HG02943 (cell line): ENCODE data around the gene EPHA4.

Experiments used
- ATAC-seq: cut with Tn5 transposase; IDR thresholded peaks from one replicate; pipeline ENCODE4 v1.9.1; 2021; ENCODE audit warnings: mild to moderate bottlenecking, low read depth, moderate library complexity; ENCODE audit not compliant: unreplicated experiment

EPHA4 gene

DNA sequence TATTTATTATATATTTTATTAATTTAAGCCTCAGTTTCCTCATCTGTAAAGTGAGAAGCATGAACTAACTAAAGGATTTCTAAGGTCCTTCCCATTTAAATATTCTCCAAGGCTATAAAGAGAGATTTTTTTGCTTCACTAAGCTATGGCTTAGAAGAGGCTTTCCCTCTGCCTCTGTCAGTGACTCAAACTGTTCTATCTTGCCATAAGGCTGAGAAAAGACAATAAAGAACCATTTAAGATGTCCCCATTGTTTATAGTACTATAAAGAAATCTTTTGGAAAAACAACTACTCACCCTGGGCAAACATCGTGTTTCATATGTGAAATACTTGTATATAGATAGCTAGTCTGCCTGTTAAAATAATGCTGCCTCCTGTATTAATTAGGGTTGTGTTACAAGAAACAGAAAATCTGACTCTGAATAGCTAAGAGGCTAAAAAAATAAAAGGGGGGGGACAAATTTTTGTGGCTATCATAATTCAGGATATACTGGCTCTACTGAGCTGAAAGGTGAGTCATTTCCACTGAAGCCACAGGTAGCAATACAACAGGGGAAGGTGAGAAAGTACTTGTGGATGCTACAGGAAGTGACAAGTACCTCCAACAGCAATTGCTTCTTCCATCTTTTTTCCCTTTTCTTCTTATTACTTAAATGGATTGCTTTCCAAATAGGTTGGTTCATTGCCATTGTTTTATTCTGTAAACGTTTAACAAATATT is 25.4 kb downstream of the EPHA4 start:
- ATAC-seq = no peak

DNA sequence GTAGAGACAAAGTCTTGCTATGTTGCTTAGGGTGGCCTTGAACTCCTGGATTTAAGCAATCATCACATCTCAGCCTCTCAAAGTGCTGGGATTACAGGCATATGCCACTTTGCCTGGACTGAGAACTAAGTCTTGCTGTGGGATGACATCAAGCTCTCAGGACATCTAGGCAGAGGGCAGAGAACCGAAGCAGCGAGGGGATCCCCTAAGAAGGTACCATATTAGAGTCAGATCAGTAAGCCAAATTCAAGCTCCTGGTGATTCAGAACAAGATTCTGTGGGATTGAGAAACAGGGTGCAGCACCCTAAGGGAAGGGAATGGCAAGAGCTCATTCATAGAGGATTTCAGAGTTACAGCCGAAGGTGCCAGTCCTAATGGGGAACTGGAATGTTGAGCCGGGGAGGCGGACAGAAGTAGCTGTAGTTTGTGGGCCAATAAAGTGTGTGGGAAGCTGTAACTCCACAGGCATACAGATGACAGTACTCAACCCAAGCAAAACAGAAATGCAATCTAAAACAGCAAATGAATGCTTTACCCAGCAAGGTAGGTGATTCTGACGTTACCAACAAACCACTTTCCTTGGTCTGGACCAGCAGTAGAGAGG is 30.9 kb downstream of the EPHA4 start:
- ATAC-seq = no peak

DNA sequence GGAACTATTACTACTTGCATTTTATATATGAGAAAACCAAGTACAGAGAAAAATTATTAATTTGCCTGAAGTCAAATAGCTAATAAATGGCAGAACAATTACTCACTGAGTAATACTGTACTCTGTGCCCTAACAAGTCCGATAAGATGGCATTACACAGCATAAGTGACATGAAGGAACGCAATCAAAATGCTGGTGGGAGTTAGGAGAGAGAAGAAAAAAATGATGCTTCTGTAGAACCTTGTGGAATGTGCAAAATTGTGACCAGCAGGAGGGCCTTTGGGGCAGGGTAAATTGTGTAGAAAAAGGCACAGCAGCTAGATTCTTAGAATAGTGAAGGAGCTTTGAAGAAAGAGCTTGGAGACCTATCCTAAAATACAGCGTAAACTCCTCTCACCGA is 32.9 kb downstream of the EPHA4 start:
- no peak for ATAC-seq

DNA sequence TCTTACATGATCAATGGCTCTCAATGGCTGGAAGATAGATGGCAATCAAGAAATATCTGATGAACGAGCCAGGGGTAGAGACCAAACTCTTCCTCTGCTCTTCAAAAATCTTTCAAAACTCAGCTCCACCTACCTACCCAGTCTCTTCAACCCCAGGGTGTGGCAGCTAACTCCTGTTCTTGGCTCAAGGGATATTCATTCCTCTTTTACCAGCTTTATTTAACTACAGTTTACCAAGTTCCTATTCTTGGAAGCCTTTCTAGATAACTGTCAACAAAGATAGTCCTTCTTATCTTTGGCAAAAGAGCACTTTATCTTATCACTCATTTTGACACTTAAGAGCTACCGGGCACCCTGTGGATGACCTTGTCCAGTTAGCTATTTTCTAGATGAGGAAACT is 36.3 kb downstream of the EPHA4 start:
- no peak for ATAC-seq

DNA sequence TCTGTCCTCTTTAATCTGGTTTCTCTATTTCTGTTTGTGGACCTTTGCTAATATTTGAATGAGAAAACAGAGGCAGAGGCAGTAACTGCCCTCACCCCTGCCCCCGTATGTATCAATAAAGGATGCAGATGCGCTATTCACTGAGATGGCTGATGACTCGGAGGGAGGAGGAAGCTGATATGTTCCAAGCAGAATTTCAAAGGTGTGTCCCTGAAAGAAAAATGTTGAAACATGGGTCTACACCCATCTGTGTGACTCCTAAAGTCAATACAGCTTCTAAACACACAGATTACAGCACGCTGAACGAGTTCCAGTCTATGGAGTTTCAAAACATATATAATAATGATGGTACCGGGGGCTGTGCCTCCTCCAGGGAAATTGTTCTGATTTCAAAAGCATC is 38.8 kb downstream of the EPHA4 start:
- no peak for ATAC-seq

DNA sequence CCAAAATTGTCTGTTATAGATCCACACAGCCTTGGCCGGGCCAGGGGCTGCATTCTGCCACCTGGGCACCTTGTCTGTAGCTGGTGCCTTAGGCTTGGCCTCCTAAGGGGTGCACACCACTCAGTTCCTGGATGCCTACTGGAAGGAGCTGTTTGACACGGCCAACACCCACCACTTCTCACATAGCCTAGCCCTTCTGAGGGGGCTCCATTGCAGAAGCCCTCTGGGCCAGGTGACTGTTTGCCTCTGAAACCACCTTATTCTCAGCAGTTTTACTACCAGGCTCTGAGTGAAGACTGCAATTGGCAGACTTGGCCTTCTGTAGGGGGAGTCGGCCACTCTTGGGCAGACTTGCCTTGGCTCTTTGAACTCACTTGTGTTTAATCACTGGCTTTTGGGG is 39.5 kb downstream of the EPHA4 start:
- ATAC-seq = no peak

DNA sequence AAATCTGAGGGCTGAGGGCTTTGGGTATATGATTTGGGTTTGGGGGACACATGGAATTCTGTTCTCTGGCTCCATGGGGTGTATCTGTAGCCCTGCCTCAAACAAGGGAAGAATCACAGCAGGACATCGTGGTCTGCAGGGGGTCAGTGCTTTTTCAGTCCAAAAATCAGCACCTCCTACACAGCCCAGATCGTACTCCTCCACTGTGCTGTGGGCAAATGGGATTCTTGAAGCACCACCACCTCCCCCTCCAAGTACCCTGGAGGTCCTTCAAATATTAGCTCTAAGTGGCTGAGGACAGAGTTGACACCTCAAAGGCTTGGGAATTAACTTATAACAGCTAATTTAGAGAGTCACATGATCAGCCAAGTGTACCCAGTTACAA is 41.5 kb downstream of the EPHA4 start:
- ATAC-seq = no peak

DNA sequence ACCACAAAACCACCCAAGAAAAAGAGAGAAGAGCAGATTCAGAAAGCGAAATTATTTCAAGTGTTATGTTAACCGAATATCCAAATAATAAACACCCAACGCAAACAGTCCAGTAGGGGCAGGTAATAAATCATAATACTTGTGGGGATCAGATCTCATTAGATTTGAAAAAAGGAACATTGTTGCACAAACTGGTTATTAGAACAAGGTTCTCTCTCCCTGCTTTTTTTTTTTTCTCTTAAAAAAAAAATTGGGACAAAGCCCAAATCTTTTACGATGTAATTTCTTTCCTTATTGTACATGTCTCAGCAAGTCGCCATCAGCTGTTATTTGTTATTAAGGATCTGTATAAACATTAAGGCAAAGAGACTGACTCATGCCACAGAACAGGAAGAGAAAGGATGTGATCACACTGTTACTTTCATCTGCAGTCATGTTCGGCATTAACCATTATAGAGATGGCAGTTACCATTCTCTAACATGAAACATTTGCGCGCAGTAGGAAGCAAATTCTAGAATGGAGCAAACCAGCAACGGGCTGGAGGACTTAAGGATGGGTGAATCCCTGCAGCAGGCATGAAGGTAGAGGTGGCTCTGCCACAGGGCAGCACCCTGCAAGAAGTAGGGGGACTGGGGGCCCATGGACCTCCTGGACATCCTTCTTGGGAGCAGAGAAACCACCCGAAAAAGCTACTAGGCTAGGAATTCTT is 42.0 kb downstream of the EPHA4 start:
- ATAC-seq = no peak

DNA sequence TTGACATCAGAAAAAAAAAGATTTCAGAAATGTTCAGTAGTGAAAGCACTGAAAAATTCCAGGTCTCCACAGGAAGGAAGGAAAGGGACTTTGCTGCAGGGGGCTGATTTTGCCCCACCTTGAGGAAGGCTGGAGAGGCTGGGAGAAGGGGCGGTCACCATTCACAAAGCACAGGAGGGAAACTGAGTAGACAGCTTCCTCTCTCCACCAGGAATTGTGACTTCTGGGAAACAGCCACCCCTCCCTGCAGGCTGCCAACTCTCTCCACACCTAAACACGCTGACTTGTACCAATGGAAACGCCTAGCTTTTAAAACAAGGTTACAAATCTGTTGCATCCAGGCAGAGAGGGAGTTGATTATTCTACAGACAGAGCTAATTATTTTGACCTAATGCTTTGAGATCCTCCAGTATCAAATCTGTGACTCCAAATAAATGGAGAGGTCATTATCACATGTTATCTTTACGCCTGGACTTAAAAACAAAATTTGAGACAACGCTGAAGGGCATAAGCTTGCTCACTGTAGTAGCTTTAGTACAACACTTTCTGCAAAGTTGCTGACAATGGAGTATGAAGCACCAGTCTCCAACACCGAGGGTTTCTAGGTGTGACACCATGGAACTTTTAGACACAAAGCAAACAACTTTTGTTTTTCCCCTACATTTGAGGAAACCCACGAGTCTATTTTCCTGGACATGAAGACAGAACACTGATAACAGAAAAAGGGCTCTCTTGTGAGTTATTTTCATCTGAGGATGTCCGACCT is 42.7 kb downstream of the EPHA4 start:
- ATAC-seq = no peak

DNA sequence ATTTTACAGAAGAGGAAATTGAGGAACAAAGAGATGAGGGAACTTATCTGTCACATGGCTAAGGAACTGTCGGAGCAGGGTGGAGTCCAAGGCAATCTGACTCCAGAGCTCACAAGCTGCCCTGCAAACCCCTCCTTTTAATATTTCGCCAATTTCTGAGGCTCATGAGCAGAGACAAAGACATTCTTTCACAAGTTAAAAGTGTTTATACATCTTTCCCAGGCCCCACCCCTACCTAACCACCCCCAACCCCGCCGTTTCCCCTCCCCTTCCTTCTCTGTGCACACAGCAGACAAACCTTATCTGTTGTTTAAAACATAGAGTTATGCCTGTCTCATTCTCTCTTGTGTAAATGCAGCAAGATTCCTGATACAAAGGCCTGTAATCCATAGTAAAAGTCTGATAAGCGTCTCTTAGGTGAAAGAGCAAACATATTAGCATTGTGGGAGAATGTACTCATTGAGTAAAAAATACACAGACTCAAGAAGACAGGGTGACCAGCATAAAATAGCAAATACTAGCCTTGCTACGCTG is 44.3 kb downstream of the EPHA4 start:
- ATAC-seq = no peak

DNA sequence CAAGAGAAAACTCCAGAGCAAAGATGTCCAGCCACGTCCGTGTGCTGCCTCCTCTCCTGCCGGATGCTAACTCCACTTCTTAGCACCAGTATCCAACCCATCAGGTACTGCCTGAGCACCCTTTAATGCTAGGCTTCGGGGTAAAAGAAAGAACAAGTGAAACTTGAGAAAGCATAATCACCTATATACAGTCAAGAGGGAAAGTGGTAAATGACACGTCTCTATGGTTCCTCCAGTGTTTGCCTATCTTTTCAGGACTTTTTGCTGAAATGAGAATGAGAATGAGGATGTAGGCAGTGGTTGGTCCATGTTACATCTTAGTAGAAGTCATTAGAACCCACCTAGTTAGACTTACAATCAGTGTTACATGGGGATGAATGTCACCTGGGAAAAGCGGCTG is 47.9 kb downstream of the EPHA4 start:
- no peak for ATAC-seq

DNA sequence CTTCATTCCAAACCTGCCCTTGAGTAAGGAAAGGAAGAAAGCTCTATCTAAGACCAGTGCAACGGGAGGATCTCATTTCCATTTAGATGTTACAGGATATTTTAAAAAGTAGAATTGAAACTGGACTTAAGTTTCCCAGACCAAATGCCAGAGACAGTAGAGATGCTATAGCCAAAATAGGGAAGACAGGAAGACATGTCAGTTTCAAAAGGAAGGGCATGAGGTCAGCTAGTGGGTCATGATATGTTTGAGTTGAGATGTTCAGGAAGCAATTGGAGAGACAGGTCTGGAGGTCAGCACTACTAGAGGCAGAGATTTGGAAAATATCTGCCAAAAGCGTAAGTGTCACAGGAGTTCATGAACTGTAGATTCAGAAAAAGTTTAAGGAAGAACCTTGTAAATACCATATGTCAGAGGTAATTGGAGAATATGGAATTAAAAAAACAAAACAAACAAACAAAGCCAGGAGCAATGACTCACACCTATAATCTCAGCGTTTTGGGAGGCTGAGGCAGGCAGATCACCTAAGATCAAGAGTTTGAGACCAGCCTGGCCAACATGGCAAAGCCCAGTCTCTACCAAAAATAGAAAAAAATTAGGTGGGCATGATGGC is 50.8 kb downstream of the EPHA4 start:
- ATAC-seq = no peak

DNA sequence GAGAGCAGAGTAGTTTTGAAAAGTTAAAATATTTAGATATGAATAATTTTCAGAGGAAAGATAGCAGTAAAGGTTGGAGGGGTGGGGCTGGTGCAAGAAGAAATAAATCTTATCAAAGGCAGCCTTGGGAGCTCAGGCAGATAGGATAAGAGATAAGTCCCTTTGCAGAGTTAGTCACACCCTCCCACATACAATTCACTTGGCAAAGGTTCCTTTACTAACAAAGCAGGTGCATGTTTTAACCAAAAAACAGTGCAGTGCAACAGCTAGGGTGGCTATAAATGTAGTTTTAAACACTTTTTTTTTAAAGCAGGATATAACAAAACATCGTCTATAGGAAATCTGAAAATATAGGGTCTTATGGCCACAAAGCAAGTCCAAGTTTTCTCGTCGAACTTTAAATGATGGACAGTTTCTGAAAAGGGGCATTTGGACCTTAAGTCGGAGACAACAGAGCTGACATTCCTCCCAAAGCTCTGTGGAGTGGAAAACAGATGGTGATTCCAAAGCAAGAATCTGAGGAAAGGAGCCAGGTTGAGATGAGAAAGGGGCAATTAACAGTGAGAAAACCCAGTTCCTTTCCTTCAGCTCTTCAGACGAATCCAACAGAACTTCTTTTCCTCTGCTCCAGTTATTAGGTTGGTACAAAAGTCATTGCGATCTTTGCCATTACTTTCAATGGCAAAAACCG is 53.0 kb downstream of the EPHA4 start:
- ATAC-seq = no peak

DNA sequence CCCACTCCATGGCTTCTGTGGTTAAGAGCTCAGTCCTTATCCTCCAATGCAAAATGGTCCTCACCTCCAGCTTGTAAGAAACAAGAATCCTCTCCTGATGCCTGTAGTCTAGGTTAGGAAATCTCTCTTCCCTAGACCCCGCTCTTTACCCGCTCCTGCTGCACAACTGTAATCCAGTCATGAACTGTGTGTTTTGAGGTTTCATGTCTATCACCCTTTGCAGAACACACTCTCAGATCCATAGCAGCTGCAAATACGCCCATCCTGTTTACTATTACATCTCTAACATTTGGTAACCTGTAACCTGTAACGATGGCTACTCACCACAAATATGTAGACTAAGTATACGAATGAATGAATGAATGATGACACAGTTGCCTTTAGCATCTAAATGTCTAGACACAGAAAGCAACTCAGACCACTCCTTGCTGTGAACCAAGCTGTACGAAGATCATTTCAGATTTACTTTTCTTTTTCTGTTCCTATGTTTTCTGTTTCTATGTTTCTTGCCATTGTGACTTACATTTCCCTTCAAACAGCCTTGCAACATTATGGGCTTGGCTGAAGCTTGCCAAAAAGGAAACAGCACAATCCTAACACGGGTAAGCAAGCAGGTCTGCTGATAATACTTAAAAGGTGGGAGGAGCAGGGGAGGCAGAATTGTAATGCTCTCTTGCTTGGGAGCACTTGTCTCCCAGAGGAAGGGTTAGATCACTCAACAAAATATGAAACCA is 53.7 kb downstream of the EPHA4 start:
- ATAC-seq = peak; percentile 68

DNA sequence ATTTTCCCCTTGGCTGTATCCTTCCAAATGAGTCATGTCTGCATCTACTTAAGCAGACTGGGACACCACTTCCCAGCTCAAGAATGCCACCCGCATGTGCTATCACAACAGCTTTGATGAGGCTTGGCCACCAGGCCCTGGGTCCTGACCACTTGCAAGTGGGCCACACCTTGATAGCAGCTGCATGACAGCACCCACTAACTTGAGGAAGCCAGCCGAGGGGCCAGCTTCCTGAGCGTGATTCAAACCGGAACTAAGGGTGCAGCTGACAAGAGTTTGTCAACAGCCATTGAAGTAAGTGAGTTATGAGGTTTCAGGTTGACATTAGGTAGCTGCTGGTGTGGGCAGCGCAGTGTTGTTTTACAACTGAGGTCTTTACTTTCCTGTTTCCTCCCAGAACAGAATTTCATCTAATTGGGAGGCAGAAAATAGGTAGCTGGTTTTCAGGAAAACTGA is 54.4 kb downstream of the EPHA4 start:
- ATAC-seq = peak; percentile 89

DNA sequence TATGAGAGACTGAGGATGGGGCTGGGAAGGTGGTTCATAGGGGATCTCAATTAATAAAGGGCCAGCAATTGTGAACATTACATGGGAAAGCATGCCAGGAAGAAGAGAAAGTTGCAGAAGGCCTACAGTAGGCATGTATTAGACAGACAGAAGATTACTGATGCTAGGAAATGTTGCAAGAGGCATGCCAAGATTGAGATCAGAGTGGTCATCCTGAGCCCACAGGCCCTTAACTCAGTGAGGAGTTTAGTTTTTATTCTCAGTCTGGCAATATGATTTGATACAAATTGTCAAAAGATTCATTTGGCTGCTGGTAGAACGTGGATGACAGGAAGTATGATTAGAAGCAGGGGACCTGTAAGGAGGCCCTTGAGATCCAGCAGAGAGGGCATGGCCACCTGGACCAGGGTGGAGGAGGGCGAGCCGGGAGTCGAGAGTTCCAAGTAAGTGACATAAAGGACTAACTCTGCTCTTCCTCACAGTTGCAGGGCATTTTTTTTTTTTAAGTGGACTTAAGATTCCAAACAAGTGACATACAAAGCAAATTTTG is 54.9 kb downstream of the EPHA4 start:
- no peak for ATAC-seq

DNA sequence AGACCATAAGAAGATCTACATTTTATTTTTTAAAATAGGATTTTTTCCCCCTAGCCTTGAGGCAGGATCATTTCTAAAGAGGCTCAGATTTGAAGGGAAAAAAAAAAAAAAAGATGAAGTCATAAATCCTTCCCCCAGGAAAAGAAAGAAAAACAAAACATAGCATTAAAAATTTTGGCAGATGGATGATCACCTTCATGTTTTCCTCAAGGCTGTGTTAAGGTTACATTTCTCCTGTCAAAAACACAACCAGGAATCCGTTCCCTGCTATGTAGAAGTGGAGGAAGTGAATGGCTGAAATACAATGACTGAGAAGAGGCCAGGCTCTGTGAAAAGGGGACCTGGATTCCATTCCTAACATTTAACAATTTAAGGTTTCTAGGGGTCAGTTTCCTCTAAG is 56.2 kb downstream of the EPHA4 start:
- no peak for ATAC-seq

DNA sequence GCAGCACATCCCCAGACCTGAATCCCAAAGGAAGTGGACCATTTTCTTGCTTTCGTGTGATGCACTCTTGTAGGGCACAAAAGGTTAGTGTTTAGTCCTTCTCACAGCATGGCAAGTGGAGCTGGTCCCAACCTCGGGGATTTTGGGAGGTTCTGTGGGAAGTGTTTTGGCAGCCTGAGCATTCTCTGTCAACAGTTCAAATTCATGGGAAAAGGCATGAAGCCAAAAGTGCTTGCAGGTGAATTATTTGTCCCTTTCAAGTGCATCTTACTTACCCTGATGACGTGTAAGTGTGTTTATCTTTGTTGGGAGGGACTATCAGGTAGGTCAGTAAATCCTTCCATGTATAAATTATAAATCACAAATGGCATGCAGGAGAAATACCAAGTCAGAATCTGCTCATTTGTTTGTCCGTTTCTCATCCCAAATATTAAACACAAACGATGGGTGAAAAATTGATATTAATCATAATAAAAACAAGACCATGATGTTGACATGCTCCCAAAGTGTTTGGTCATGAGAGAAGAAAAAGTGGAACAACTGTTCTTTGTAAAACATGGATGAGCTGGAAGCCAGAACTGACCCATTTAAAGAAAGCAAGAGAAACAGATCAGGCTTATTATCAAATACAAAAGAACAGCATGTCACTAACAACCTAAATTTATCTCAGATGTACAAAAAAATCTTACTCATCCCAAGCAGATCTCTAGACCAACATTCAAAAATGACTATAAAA is 57.6 kb downstream of the EPHA4 start:
- no peak for ATAC-seq
